Inflammatory macrophage (primary cell): Measurements from ENCODE around the gene KCNG2.
A peak's percentile ranks its signal among the peaks of the same experiment; 100 is the strongest.

ENCODE experiments used
- DNase-seq, 2 donors: peaks; one replicate each; pipeline ENCODE4 v3.0.0-alpha.2; 2020 to 2022

The KCNG2 gene

GRCh38 chr18:79926715-79927606, 129.2 kb downstream of the KCNG2 start:
- no peak for DNase-seq

GRCh38 chr18:79927607-79928562, 130.1 kb downstream of the KCNG2 start:
- no peak for DNase-seq

GRCh38 chr18:79928563-79928960, 130.8 kb downstream of the KCNG2 start:
- DNase-seq, result no peak

GRCh38 chr18:79930020-79930642, 132.4 kb downstream of the KCNG2 start:
- DNase-seq, result no peak

- no peak for DNase-seq
Observed at GRCh38 chr18:79931475-79931874, 133.7 kb downstream of the KCNG2 start.

GRCh38 chr18:79932907-79933306, 135.2 kb downstream of the KCNG2 start:
- no peak for DNase-seq

GRCh38 chr18:79933765-79934164, 136.0 kb downstream of the KCNG2 start:
- DNase-seq, result no peak

GRCh38 chr18:79934311-79935097, 136.8 kb downstream of the KCNG2 start:
- DNase-seq, result peak; percentile 54 to 72

GRCh38 chr18:79935098-79935480, 137.4 kb downstream of the KCNG2 start:
- no peak for DNase-seq

GRCh38 chr18:79935499-79935898, 137.8 kb downstream of the KCNG2 start:
- DNase-seq, result no peak

GRCh38 chr18:79935925-79936324, 138.2 kb downstream of the KCNG2 start:
- DNase-seq, result no peak

- no peak for DNase-seq
Observed at GRCh38 chr18:79936641-79937040, 138.9 kb downstream of the KCNG2 start.

- DNase-seq, result no peak
Observed at GRCh38 chr18:79937103-79937860, 139.5 kb downstream of the KCNG2 start.

- no peak for DNase-seq
Observed at GRCh38 chr18:79938196-79938595, 140.5 kb downstream of the KCNG2 start.

- DNase-seq, result no peak
Observed at GRCh38 chr18:79939096-79939495, 141.4 kb downstream of the KCNG2 start.

GRCh38 chr18:79940126-79940813, 142.5 kb downstream of the KCNG2 start:
- no peak for DNase-seq

- no peak for DNase-seq
Observed at GRCh38 chr18:79940814-79941472, 143.2 kb downstream of the KCNG2 start.

GRCh38 chr18:79941473-79942119, 143.9 kb downstream of the KCNG2 start:
- DNase-seq, result no peak

GRCh38 chr18:79942211-79942610, 144.5 kb downstream of the KCNG2 start:
- DNase-seq, result no peak
